ENCODE data around the gene LEMD1.
A peak's percentile ranks its signal among the peaks of the same experiment; 100 is the strongest.
"Not testable (repeated sequence)": the region's sequence is repeated elsewhere in the genome, so short reads cannot be mapped to it uniquely, and the experiment has no call there.

Gene LEMD1

GRCh38 chr1:205429762-205430695 is 8.2 kb upstream of the LEMD1 start:
- no peak for DNase-seq (ENCODE audit: low spot score)

DNA sequence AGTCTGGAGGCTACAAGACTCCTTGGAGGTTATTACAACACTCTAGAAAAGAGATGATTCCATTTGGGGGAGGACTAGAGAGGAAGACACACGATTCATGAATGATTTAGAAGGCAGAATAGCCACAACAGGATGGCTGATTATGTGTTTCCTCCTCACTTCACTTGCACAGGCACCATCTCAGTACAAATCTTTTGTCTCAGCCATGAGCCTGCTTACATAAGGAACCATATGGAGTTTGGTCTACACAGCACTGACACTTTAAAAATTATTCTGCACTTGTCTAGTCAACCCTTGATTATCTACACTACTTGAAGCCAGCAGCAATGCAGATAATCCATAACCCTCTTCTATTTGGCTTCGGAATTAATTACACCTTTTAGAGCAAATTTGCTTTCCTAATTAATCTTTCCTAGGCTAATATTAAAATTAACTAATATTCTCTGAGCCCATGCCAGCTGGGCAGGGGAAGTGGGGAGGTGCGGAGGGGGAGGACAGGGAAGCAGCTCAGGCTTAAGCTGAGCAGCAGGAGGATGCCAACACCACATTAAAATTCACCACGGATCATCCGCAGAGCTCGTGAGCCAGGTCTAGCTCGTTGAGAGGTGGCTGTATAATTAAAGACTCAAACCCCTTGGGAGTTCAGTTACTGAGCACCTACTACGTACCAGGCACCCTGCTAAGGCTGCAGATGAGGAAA is 3.2 kb upstream of the LEMD1 start:
- no peak for DNase-seq (ENCODE audit: low spot score)

GRCh38 chr1:205423814-205424399 is 2.1 kb upstream of the LEMD1 start:
- DNase-seq (ENCODE audit: low spot score) = no peak

- no peak for DNase-seq (ENCODE audit: low spot score)
These were observed 1.3 kb upstream of the LEMD1 start for GRCh38 chr1:205422993-205423642.

DNA sequence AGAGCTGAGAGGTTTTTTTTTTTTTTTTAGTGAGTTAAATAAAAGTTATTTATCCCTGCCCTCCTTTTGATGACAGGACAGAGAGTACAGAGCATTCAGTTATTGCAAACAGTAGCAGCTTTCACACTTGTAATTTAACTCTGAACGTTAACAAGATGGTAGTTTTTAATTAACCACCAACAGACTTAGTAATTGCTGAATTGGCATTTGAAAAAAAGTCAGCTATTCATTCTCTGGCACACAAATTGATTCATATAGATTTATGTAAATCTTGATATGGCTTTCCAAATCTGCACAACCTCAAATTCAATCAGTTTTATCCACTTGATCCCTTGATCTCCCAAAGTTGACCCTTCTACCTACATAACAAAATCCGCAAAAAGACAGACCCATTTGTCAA is 918 bp downstream of the LEMD1 start:
- DNase-seq (ENCODE audit: low spot score) = no peak

DNA sequence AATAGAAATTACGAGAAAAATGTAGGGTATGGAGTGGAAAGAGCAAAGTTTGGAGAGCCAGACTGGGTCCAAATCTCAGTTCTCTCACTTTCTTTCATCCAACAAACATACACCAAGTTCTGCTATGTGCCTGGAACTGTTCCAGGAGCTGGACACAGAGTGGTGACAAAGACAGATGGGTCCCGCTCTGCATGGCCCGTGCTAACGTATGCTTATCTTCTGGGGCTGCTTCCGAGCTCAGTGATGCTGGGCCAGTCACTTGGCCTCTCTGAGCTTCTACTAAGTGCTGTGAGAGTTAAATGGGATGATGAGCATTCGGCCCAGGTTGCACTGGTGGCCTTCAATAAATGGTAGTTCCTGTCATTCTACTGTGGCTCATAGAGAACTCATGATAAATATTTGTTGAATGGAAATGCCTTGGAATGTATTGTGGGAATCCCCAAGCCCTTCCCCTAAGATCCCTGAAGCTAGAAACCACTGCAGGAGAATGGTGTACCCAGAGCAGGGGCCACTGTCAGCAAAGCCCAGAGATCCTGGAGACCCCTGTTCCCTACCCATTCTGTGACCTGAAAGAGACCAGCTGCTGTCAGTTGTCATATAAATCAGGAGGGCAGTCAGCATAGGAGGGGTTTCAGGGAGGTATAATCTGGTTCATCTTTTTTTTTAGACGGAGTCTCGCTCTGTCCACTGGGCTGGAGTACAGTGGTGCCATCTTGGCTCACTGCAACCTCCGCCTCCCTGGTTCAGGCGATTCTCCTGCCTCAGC is 3.8 kb downstream of the LEMD1 start:
- no peak for DNase-seq (ENCODE audit: low spot score)

DNA sequence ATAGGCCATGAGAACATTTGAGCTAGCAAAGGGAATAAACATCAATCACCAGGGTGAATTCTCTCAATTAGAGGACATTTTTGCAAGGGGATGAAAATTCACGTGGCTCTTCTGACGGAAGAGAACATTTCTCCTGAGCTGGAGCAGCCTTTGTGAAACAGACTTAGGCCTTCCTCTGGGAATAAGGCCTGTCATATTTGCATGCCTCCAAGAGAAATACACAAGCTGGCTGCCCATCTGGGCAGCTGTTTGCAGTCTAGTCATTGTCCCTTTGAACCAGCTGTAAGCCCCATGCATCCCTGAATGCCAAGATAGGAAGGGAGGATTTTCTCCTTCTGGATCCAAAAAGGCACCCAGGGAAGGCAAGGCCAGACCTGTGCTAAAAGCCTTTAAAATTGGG is 5.5 kb downstream of the LEMD1 start:
- DNase-seq (ENCODE audit: low spot score) = no peak

DNA sequence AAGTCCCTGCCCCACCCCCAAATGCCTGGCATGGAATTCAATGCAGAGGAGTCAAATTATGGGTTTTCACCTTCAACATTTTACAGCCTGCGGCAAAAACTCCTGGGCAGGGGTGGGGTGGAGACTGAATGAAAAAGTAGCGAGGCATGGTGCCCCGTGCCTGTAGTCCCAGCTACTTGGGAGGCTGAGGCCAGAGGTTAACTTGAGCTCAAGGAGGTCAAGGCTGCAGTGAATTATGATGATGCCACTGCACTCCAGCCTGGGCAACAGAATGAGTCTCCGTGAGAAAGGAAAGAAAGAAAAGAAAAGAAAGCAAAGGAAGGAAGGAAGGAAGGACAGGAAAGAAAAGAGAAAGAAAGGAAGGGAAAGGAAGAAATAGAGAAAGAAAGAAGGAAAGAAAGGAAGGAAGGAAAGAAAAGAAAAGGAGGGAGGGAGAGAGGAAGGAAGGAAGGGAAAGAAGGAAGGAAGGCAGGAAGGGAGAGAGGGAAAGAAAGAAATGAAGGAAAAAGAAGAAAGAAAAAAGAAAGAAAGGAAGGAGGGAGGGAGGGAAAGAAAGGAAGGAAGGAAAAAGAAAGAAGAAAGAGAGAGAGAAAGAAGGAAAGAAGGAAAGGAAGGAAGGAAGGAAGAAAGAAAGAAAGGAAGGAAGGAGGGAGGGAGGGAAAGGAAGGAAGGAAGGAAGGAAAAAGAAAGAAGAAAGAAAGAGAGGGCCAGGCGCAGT is 11.1 kb downstream of the LEMD1 start:
- DNase-seq (ENCODE audit: low spot score) = no peak

DNA sequence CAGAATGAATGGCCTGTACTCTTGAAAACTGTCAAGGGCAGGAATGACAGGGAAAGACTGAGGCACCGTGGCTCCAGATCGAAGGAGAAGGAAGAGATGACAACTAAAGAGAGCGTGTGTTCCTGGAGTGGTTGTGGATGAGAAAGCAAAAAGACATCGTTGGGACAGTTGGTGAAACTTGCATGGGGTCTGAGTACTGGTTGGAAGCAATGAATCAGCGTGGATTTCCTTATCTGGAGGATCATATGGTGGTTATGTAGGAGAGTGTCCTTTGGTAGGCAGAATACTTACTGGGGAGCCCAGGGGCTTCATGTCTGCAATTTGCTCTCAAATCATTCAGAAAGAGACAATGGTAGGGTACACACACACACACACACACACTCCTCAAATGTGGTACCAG is 13.9 kb downstream of the LEMD1 start:
- DNase-seq (ENCODE audit: low spot score) = no peak

DNA sequence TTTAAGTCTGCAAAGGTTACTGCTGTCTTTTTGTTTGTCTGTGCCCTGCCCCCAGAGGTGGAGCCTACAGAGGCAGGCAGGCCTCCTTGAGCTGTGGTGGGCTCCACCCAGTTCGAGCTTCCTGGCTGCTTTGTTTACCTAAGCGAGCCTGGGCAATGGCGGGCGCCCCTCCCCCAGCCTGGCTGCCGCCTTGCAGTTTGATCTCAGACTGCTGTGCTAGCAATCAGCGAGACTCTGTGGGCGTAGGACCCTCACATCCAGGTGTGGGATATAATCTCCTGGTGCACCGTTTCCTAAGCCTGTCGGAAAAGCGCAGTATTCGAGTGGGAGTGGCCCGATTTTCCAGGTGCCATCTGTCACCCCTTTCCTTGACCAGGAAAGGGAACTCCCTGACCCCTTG is 15.6 kb downstream of the LEMD1 start:
- DNase-seq (ENCODE audit: low spot score) = not testable (repeated sequence)

GRCh38 chr1:205404484-205404883 is 17.4 kb downstream of the LEMD1 start:
- not testable (repeated sequence) for DNase-seq (ENCODE audit: low spot score)

- no peak for DNase-seq (ENCODE audit: low spot score)
These were observed 23.3 kb downstream of the LEMD1 start for GRCh38 chr1:205398586-205398985.

DNA sequence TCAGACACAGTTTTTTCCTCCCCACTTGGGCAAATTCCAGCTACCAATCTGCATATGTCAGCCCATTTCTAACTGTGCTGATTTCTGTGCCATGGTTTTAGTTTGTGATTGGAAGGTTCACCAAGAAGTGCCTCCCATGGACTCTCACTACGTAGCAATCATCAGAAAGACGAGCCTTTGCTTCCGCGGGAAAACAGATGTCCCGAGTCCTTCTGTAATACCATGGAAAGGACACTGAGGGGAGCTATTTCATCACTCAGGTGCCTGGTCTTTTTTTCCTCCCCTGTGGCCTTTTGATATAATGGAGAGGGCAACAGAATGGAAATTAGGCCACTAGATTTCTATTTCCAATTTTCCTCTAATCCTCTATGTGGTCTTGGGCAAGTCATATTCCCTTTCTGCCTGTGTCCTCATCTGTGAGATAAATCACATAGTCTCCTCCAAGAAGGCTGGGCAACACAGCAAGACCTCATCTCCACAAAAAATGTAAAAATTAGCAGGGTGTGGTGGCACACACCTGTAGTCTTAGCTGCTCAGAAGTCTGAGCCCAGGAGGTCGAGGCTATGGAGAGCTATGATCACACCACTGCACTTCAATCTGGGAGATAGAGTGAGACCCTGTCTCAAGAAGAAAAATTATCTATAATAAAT is 24.8 kb downstream of the LEMD1 start:
- DNase-seq (ENCODE audit: low spot score) = peak; percentile 32

DNA sequence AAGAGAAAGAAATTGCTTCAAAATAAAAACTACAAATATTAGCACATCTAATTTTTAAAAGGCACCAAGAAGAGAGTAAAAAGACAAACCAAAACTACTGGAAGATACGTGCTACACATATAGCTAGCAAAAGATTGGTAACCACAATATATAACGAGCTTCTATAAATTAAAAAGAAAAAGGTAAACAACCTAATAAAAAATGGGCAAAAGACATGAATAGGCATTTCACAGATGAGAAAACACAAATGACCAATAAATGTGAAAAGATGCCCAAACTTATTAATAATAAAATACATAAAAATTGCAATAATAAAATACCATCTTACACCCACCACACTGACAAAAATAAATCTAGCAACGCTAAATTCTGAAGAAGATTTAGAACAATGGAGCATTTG is 26.2 kb downstream of the LEMD1 start:
- no peak for DNase-seq (ENCODE audit: low spot score)

DNA sequence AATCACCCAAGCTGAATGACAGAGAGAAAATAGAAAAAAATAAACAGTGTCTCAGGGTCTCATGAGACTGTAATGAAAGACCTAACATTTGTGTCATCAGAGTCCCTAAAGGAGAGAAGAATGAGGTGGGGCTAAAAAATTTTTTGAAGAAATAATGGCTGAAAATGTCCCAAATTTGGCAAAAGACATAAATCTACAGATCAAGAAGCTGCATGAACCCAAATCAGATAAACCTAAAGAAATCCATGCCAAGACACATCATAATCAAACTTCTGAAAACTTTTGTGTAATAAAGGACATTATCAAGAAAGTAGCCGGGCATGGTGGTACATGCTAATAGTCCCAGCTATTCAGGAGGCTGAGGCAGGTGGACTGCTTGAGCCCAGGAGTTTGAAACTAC is 29.2 kb downstream of the LEMD1 start:
- DNase-seq (ENCODE audit: low spot score) = no peak

DNA sequence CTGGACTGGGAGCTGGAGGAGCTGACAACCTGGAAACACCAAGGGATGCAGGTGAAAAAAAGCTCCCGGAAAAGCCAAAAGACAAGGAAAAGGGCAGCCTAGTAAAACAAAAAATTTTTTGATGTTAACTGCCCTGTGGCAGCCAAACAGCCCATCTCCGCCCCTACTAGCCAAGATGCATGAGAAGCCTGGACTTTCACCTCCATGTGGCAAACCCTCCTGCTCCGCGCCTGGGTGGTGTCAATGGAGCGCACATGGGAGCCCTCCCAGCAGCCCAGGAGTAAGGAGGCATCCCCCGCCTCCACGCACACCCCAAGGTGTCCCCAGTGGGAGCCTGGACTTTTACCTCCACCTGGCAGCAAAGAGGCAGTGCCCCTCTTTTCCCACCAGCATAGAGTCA is 30.5 kb downstream of the LEMD1 start:
- no peak for DNase-seq (ENCODE audit: low spot score)

- DNase-seq (ENCODE audit: low spot score) = no peak
These were observed 34.0 kb downstream of the LEMD1 start for GRCh38 chr1:205387845-205388244.

GRCh38 chr1:205382990-205383389 is 38.9 kb downstream of the LEMD1 start:
- not testable (repeated sequence) for DNase-seq (ENCODE audit: low spot score)

DNA sequence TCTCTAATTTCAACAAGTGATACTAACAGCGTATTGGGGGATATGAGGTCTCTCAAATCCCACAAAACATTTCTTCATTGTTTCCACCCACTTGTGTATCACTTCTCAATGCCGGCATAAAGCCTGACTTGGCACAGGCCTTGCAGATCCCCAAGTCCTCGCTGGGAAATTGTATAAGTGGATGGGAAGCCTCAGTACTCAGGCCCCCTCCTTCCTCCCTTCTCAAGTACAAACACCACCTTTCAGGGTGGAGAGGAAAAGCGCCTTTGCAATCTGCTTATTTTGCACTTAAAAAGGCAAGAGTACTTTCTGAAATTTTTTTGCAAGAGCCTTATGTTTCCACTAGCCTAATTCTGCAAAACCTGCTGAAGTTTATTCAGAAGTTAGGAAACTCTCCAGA is 39.3 kb downstream of the LEMD1 start:
- DNase-seq (ENCODE audit: low spot score) = no peak

GRCh38 chr1:205381305-205381704 is 40.6 kb downstream of the LEMD1 start:
- no peak for DNase-seq (ENCODE audit: low spot score)

DNA sequence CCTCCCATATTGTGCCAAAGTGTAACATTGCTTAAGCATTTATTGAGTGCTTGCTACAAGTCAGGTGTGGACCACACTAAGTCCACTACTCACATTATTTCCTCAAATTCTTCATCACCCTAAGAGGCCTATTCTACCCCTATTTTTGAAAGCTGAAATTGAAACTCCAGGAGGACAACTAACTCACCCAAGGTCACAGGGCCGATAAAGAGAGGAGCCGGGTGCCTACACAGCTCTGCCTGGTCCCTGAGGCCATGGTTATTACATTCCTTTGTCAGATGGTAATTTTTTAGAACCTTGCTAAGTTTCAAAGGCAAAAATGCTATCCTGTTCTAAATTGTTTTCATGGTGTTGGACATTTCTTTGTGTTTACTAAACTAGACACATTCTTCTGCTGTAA is 41.0 kb downstream of the LEMD1 start:
- DNase-seq (ENCODE audit: low spot score) = no peak
